H1 (cell line): ENCODE results near the gene RNF31. TPM values are rescaled to one million over a fixed set of nuclear protein-coding genes. Genes with fewer than 3 reads are reported as not detected.
A peak's percentile ranks its signal among the peaks of the same experiment; 100 is the strongest.

Experiments
- CTCF ChIA-PET: fragments of 300-600 bp; sonication (Branson Sonifier 250); formaldehyde crosslinking; loops from one replicate; lab custom pipeline; 2021; ENCODE audit not compliant: partially characterized antibody; lab: Charles Lee
- POLR2A ChIA-PET: fragments of 300-600 bp; sonication (Branson Sonifier 250); formaldehyde crosslinking; loops from one replicate; lab custom pipeline; 2021; ENCODE audit warnings: inconsistent platforms; ENCODE audit not compliant: partially characterized antibody; lab: Charles Lee
- DNase-seq, 2 experiments: peaks; one replicate each; pipeline versions ENCODE4 v3.0.0 to v3.0.0-alpha.2; 2010 to 2022; ENCODE audit warnings: low spot score in 2 of 2, low read depth in 1 of 2, mixed read lengths in 1 of 2
- FAIRE-seq: peaks from 2 replicates; lab custom pipeline; 2011; peaks lifted over from hg19 to GRCh38; lab: Jason Lieb, UNC
- H2AFZ ChIP-seq: 2 replicates; pipeline ENCODE4 v1.8.1; 2012; ENCODE audit warnings: low read length, inconsistent platforms
- H2AK5ac ChIP-seq: 2 replicates; pipeline ENCODE4 v1.6.1; 2013; ENCODE audit warnings: low read depth, low read length
- H2BK120ac ChIP-seq: replicated peaks from 2 replicates; pipeline ENCODE3; 2013; ENCODE audit warnings: low read depth, low read length, inconsistent platforms
- H2BK12ac ChIP-seq: 2 replicates; pipeline ENCODE4 v1.6.1; 2013; ENCODE audit warnings: low read depth, low read length
- H2BK15ac ChIP-seq: 2 replicates; pipeline ENCODE4 v1.6.1; 2013; ENCODE audit warnings: low read length
- H2BK20ac ChIP-seq: 2 replicates; pipeline ENCODE4 v1.6.1; 2013; ENCODE audit warnings: low read length
- H2BK5ac ChIP-seq: 2 replicates; pipeline ENCODE4 v1.6.1; 2013; ENCODE audit warnings: low read depth, low read length
- H3K14ac ChIP-seq: 2 replicates; pipeline ENCODE4 v1.6.1; 2013; ENCODE audit warnings: inconsistent platforms; ENCODE audit not compliant: insufficient read length
- H3K18ac ChIP-seq: 2 replicates; pipeline ENCODE4 v1.6.1; 2013; ENCODE audit warnings: low read length; ENCODE audit errors: extremely low read depth
- H3K23ac ChIP-seq: 2 replicates; pipeline ENCODE4 v1.6.1; 2013; ENCODE audit warnings: inconsistent platforms; ENCODE audit not compliant: insufficient read length
- H3K23me2 ChIP-seq: 2 replicates; pipeline ENCODE4 v1.6.1; 2013; ENCODE audit warnings: low read depth, low read length
- H3K27ac ChIP-seq: 2 replicates; pipeline ENCODE4 v1.6.1; 2011; ENCODE audit warnings: low read depth, low read length, inconsistent platforms
- H3K27me3 ChIP-seq, 4 experiments: replicated peaks in 1 of 4; 1 replicate in 1 of 4; 2 replicates in 3 of 4; pipeline versions ENCODE4 v1.6.1 to v1.8.1; 2011 to 2013; ENCODE audit warnings: low read length in 3 of 4, mild to moderate bottlenecking in 3 of 4, inconsistent platforms in 2 of 4, mixed read lengths in 2 of 4, moderate library complexity in 1 of 4; ENCODE audit not compliant: control insufficient read depth in 3 of 4, insufficient read depth in 3 of 4; ENCODE audit errors: extremely low read depth in 1 of 4
- H3K36me3 ChIP-seq, 4 experiments: 2 replicates each; pipeline versions ENCODE4 v1.6.1 to v1.8.1; 2011 to 2013; ENCODE audit warnings: mild to moderate bottlenecking in 4 of 4, low read length in 3 of 4, moderate library complexity in 2 of 4, control low read depth in 1 of 4, inconsistent platforms in 1 of 4; ENCODE audit not compliant: insufficient read depth in 4 of 4, control insufficient read depth in 2 of 4
- H3K4ac ChIP-seq: replicated peaks from 2 replicates; pipeline ENCODE3; 2013; ENCODE audit warnings: low read length, low read depth, mixed read lengths, inconsistent platforms; ENCODE audit not compliant: insufficient read length
- H3K4me1 ChIP-seq, 4 experiments: replicated peaks in 1 of 4; 1 replicate in 1 of 4; 2 replicates in 3 of 4; pipeline versions ENCODE4 v1.6.1 to v1.8.1; 2011 to 2013; ENCODE audit warnings: low read length in 3 of 4, inconsistent platforms in 2 of 4, mixed read lengths in 1 of 4; ENCODE audit not compliant: insufficient read depth in 4 of 4, control insufficient read depth in 3 of 4
- H3K4me2 ChIP-seq, 2 experiments: 2 replicates each; pipeline versions ENCODE4 v1.6.1 to v1.8.1; 2011 to 2013; ENCODE audit warnings: low read depth in 2 of 2, low read length in 2 of 2, control low read depth in 1 of 2, inconsistent platforms in 1 of 2, mild to moderate bottlenecking in 1 of 2; ENCODE audit not compliant: insufficient read depth in 1 of 2
- H3K4me3 ChIP-seq, 4 experiments: fragments of 200-600, 300-600 bp in 1 of 4; sonication (generic), shearing (Covaris generic), sonication (Bioruptor Twin) in 1 of 4; 2 replicates each; pipeline versions ENCODE4 v1.5.1 to v1.8.1; 2011 to 2016; ENCODE audit warnings: low read length in 4 of 4, low read depth in 3 of 4, control low read depth in 2 of 4, inconsistent platforms in 2 of 4, mild to moderate bottlenecking in 2 of 4, mixed read lengths in 1 of 4, moderate library complexity in 1 of 4; ENCODE audit not compliant: insufficient read depth in 2 of 4; ENCODE audit errors: extremely low read depth in 1 of 4
- H3K56ac ChIP-seq: replicated peaks from 2 replicates; pipeline ENCODE3; 2013; ENCODE audit warnings: low read depth, mild to moderate bottlenecking, mixed read lengths, low read length, inconsistent platforms; ENCODE audit not compliant: insufficient read length
- H3K79me1 ChIP-seq: 2 replicates; pipeline ENCODE4 v1.6.1; 2013; ENCODE audit warnings: low read depth, low read length, control low read depth
- H3K79me2 ChIP-seq, 2 experiments: 2 replicates each; pipeline versions ENCODE4 v1.6.1 to v1.8.1; 2012 to 2013; ENCODE audit warnings: low read length in 2 of 2, mild to moderate bottlenecking in 2 of 2, inconsistent platforms in 1 of 2; ENCODE audit not compliant: insufficient read depth in 2 of 2, control insufficient read depth in 1 of 2
- H3K9ac ChIP-seq, 4 experiments: replicated peaks in 1 of 4; 1 replicate in 1 of 4; 2 replicates in 3 of 4; pipeline versions ENCODE4 v1.6.1 to v1.8.1; 2011 to 2013; ENCODE audit warnings: low read depth in 3 of 4, low read length in 3 of 4, control low read depth in 2 of 4, mild to moderate bottlenecking in 2 of 4, moderate library complexity in 2 of 4, inconsistent platforms in 1 of 4; ENCODE audit errors: extremely low read depth in 1 of 4
- H3K9me3 ChIP-seq, 2 experiments: 2 replicates each; pipeline versions ENCODE4 v1.6.1 to v1.8.1; 2012 to 2013; ENCODE audit warnings: mild to moderate bottlenecking in 2 of 2, moderate library complexity in 2 of 2, control low read depth in 1 of 2, inconsistent platforms in 1 of 2, low read depth in 1 of 2, low read length in 1 of 2, mixed read lengths in 1 of 2; ENCODE audit not compliant: insufficient read depth in 2 of 2
- H4K20me1 ChIP-seq, 2 experiments: replicated peaks in 1 of 2; 2 replicates each; pipeline versions ENCODE3 to v1.8.1; 2011 to 2013; ENCODE audit warnings: inconsistent platforms in 2 of 2, low read length in 2 of 2, mild to moderate bottlenecking in 1 of 2; ENCODE audit not compliant: insufficient read depth in 2 of 2, control insufficient read depth in 1 of 2
- H4K5ac ChIP-seq: 2 replicates; pipeline ENCODE4 v1.6.1; 2013; ENCODE audit warnings: low read length, low read depth, mixed read lengths, inconsistent platforms; ENCODE audit not compliant: insufficient read length
- H4K8ac ChIP-seq: 2 replicates; pipeline ENCODE4 v1.8.0; 2013; ENCODE audit warnings: mild to moderate bottlenecking, moderate library complexity, low read length, inconsistent platforms; ENCODE audit not compliant: insufficient read depth; ENCODE audit errors: extremely low read depth
- H4K91ac ChIP-seq: replicated peaks from 2 replicates; pipeline ENCODE3; 2013; ENCODE audit warnings: low read length, mixed read lengths, inconsistent platforms; ENCODE audit not compliant: insufficient read length
- CTBP2 ChIP-seq: IDR thresholded peaks from 2 replicates; pipeline ENCODE4 v1.7.0; 2011; ENCODE audit warnings: borderline replicate concordance, mild to moderate bottlenecking, moderate library complexity, mixed read lengths, low read length; ENCODE audit not compliant: insufficient read depth, insufficient read length
- NANOG ChIP-seq: IDR thresholded peaks from 2 replicates; pipeline ENCODE4 v1.6.1; 2011; ENCODE audit warnings: low read length, low read depth, mild to moderate bottlenecking, inconsistent platforms; ENCODE audit not compliant: insufficient read depth, poor library complexity, severe bottlenecking
- SAP30 ChIP-seq: fragments of 300-600 bp; sonication (generic); IDR thresholded peaks from 2 replicates; pipeline ENCODE4 v1.7.1; 2012; ENCODE audit warnings: low read length, moderate library complexity, mild to moderate bottlenecking, inconsistent platforms; ENCODE audit not compliant: insufficient read depth, insufficient replicate concordance
- WGBS, 2 experiments: shearing (Covaris generic) in 1 of 2; methylation state at CpG; one replicate each; pipeline versions ENCODE4 v1.1.6 to v1.1.7; 2013 to 2015; ENCODE audit warnings: low lambda C conversion rate in 2 of 2, mixed read lengths in 2 of 2, inconsistent platforms in 1 of 2, low coverage in 1 of 2, missing lambda C conversion rate in 1 of 2; ENCODE audit not compliant: insufficient replicate concordance in 2 of 2, insufficient coverage in 1 of 2, insufficient read length in 1 of 2; ENCODE audit errors: extremely low coverage in 1 of 2, missing lambda C conversion rate in 1 of 2; 5-methylcytosine and 5-hydroxymethylcytosine counted together
- polyA plus RNA-seq, 7 experiments: library from polyadenylated mRNA; depleted of rRNA in 3 of 7; stranded (reverse) in 5 of 7; unstranded in 2 of 7; fragments of >200 nt in 5 of 7; fragments of 200-250 nt in 2 of 7; gene quantifications; 1 replicate in 5 of 7; 2 replicates in 1 of 7; 4 replicates in 1 of 7; pipeline versions ENCODE4 v1.2.1 to v1.2.3, GENCODE V29; 2011 to 2013; ENCODE audit warnings: missing spikeins in 2 of 7, mixed read lengths in 2 of 7
- total RNA-seq: library from RNA; stranded (reverse); fragmentation: NEBNext Ultra II Directional; extraction: Animal tissue kit (Norgen Biotek cat#: 25700); gene quantifications from 2 replicates; pipeline ENCODE4 v1.2.1, GENCODE V29; 2021

The RNF31 gene
- total and polyA plus RNA-seq, 2 of the 8 experiments (the other 6 are each of a cell fraction or from before 2014, with no cell fraction given) = 17.5 to 72.0 TPM

- Histone ChIP-seq H3K23me2 (peaks cover 5% of the 10 kb centered on the region), H4K5ac (no peak overlapping the region), H3K79me1 (peaks cover 14% of the 10 kb centered on the region), H3K4me1 (peaks cover 0 to 7% (median 4%) of the 10 kb centered on the region in 4 experiments; a peak in 6 of 7 replicates), H3K23ac (no peak overlapping the region), H3K36me3 (peaks cover 14 to 50% (median 40%) of the 10 kb centered on the region in 4 experiments; a peak in 7 of 8 replicates), H2BK15ac (no peak overlapping the region), H3K4me3 (no peak overlapping the region), H3K79me2 (peaks cover 0 to 13% of the 10 kb centered on the region in 2 experiments; a peak in 2 of 4 replicates), H2BK12ac (no peak overlapping the region), H3K27me3 (no peaks in the 10 kb centered on the region), H3K27ac (no peak overlapping the region), H3K4me2 (peak overlapping the region in 1 of 2 experiments; percentile 70; a peak in 1 of 4 replicates), H2BK20ac (no peak overlapping the region), H4K20me1 (peaks cover 0 to 16% of the 10 kb centered on the region in 2 experiments), H4K91ac (no peak overlapping the region), H2BK5ac (no peak overlapping the region), H3K14ac (no peak overlapping the region), H2AFZ (no peak overlapping the region), H3K4ac (no peak overlapping the region), H3K9me3 (no peaks in the 10 kb centered on the region), H3K18ac (no peak overlapping the region), H3K56ac (no peak overlapping the region), H4K8ac (no peak overlapping the region; the same call in 1 of the 2 replicates), H3K9ac (no peak overlapping the region), H2BK120ac (no peak overlapping the region), H2AK5ac (no peak overlapping the region; the same call in 1 of the 2 replicates)
- ChIA-PET POLR2A (interaction anchor here (0.6 to 9.3 kb wide), 11 partner anchors 8 to 129 kb away, joined by 3 to 158 read pairs (median 4); partner anchors contain the start of genes CHMP4A, IRF9, PCK2 and PSME2), CTCF (interaction anchor here (0.7 to 4.1 kb wide), 6 partner anchors 26 to 145 kb away, joined by 3 to 16 read pairs (median 4); partner anchors contain the start of genes DCAF11, IRF9, NRL and RNF31)
- FAIRE-seq = no peak
- no peak for DNase-seq
- WGBS, 2 experiments = 90% methylated on average over 10 of the region's 10 CpGs; no CpG with 5 or more reads in 1 of the 2 experiments
- TF ChIP-seq NANOG (no peak), CTBP2 (no peak), SAP30 (no peak)
These were observed 39.7 kb downstream of the RNF31 start for GRCh38 chr14:24186831-24187538.
